ENCODE data around the gene RFX8.

Gene RFX8

DNA sequence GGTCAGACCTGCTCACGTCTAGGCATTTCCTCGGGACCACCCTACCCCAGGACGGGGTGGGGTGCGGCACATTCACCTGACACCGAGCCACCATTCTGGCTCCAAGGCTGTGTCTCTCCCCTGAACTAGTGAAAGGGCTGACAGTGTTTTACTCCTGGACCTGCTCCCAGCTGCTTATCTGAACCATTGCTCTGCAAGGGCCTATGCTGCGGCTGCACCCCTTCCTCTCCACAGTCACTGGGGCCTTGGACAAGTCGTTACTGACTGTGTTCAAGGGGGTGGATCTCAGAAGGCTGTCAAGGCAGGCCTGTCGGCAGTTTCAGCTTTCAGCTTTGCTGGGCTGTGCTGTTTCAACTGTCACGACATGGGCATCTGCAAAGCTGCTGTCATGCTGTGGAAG, 99.3 kb downstream of the RFX8 start:
- Histone ChIP-seq H3K27me3 (ENCODE audit: control insufficient read depth, insufficient read depth, low read length) (no peaks in the 10 kb centered on the region), H3K27ac (ENCODE audit: low read depth, low read length) (no peak overlapping the region), H3K36me3 (ENCODE audit: control insufficient read depth, insufficient read depth, low read length) (no peaks in the 10 kb centered on the region), H3K9me3 (ENCODE audit: control insufficient read depth, insufficient read depth, low read depth, low read length) (0 out of 2 replicates have a peak, but pooled peaks cover 3% of the 10 kb centered on the region), H3K4me1 (ENCODE audit: control insufficient read depth, insufficient read depth, low read length) (peaks cover 4% of the 10 kb centered on the region; the same call in 1 of the 2 replicates), H3K4me3 (ENCODE audit: low read depth, low read length) (no peak overlapping the region), H3K9ac (ENCODE audit: low read length) (no peak overlapping the region)

- Histone ChIP-seq H3K36me3 (ENCODE audit: control insufficient read depth, insufficient read depth, low read length) (no peaks in the 10 kb centered on the region), H3K9me3 (ENCODE audit: control insufficient read depth, insufficient read depth, low read depth, low read length) (0 out of 2 replicates have a peak, but pooled peaks cover 3% of the 10 kb centered on the region), H3K27ac (ENCODE audit: low read depth, low read length) (no peak overlapping the region), H3K4me1 (ENCODE audit: control insufficient read depth, insufficient read depth, low read length) (peaks cover 4% of the 10 kb centered on the region; the same call in 1 of the 2 replicates), H3K27me3 (ENCODE audit: control insufficient read depth, insufficient read depth, low read length) (no peaks in the 10 kb centered on the region), H3K9ac (ENCODE audit: low read length) (no peak overlapping the region), H3K4me3 (ENCODE audit: low read depth, low read length) (no peak overlapping the region)
These were observed 99.9 kb downstream of the RFX8 start for GRCh38 chr2:101374821-101375561.

DNA sequence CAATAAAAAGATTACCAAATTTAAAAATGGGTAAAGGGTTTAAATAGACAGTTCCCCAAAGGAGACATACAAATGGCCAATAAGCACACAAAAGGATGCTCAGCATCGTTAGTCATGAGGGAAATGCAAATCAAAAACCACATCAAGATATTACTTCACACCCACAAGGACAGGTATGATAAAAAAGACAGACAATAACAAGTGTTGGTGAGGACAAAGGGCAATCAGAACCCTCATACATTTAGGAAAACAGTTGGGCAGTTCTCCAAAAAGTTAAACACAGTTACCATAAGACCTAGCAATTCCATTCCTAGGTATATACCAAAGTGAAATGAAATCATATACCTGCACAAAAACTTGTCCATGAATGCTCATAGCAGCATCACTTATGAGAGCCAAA, 102.1 kb downstream of the RFX8 start:
- H3K36me3 ChIP-seq (ENCODE audit: control insufficient read depth, insufficient read depth, low read length) = no peaks in the 10 kb centered on the region
- 0 out of 2 replicates have a peak, but pooled peaks cover 3% of the 10 kb centered on the region for H3K9me3 ChIP-seq (ENCODE audit: control insufficient read depth, insufficient read depth, low read depth, low read length)
- H3K9ac ChIP-seq (ENCODE audit: low read length) = no peak overlapping the region
- peaks cover 4% of the 10 kb centered on the region; the same call in 1 of the 2 replicates for H3K4me1 ChIP-seq (ENCODE audit: control insufficient read depth, insufficient read depth, low read length)
- no peak overlapping the region for H3K4me3 ChIP-seq (ENCODE audit: low read depth, low read length)
- no peaks in the 10 kb centered on the region for H3K27me3 ChIP-seq (ENCODE audit: control insufficient read depth, insufficient read depth, low read length)
- H3K27ac ChIP-seq (ENCODE audit: low read depth, low read length) = no peak overlapping the region

DNA sequence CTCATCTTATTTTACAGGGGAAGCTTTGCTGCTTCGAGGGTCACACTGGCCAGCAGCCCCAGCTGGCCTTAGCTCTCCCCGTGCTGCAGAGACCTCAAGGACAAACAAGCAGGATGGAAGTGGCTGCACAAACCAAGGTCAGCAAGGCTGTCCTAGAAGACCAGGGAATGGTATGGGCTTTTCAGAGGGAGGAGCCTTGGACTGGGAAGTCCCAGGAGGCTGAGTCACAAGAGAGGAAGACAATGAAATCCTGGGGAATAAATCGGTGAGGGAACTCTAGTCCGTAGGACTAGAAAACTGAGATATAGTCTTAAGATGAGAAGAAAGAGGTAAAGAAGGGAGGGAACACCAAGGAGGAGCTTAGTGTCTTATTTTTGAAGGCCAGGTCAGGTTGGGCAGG, 103.3 kb downstream of the RFX8 start:
- H3K27ac ChIP-seq (ENCODE audit: low read depth, low read length) = no peak overlapping the region
- no peak overlapping the region for H3K4me3 ChIP-seq (ENCODE audit: low read depth, low read length)
- H3K9ac ChIP-seq (ENCODE audit: low read length) = no peak overlapping the region
- H3K36me3 ChIP-seq (ENCODE audit: control insufficient read depth, insufficient read depth, low read length) = no peaks in the 10 kb centered on the region
- no peaks in the 10 kb centered on the region for H3K27me3 ChIP-seq (ENCODE audit: control insufficient read depth, insufficient read depth, low read length)
- H3K9me3 ChIP-seq (ENCODE audit: control insufficient read depth, insufficient read depth, low read depth, low read length) = 0 out of 2 replicates have a peak, but pooled peaks cover 3% of the 10 kb centered on the region
- H3K4me1 ChIP-seq (ENCODE audit: control insufficient read depth, insufficient read depth, low read length) = peaks cover 4% of the 10 kb centered on the region; the same call in 1 of the 2 replicates

DNA sequence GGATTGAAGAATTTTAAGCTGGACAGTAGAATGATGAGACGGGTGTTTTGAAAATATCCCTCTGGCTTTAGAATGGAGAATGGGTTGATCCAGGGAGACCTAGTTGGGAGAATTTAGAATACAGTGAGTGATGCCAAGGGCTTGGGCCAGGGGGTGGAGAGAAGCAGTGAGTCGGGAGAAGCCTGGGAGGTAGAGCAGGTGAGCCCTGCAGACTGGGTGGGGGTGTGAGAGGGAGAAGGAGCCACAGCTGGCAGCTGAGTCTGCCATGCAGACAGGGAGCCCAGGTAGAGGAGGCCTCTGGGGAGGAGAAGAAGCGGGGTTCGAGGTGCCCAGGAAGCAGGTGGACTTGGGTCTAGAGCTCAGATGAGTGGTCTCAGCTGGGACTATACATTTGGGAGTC, 105.8 kb downstream of the RFX8 start:
- no peaks in the 10 kb centered on the region for H3K36me3 ChIP-seq (ENCODE audit: control insufficient read depth, insufficient read depth, low read length)
- no peak overlapping the region for H3K27ac ChIP-seq (ENCODE audit: low read depth, low read length)
- no peak overlapping the region for H3K4me3 ChIP-seq (ENCODE audit: low read depth, low read length)
- H3K4me1 ChIP-seq (ENCODE audit: control insufficient read depth, insufficient read depth, low read length) = peaks cover 4% of the 10 kb centered on the region; the same call in 1 of the 2 replicates
- 0 out of 2 replicates have a peak, but pooled peaks cover 3% of the 10 kb centered on the region for H3K9me3 ChIP-seq (ENCODE audit: control insufficient read depth, insufficient read depth, low read depth, low read length)
- H3K27me3 ChIP-seq (ENCODE audit: control insufficient read depth, insufficient read depth, low read length) = no peaks in the 10 kb centered on the region
- H3K9ac ChIP-seq (ENCODE audit: low read length) = no peak overlapping the region

- Histone ChIP-seq H3K27ac (ENCODE audit: low read depth, low read length) (no peak overlapping the region), H3K36me3 (ENCODE audit: control insufficient read depth, insufficient read depth, low read length) (no peaks in the 10 kb centered on the region), H3K4me3 (ENCODE audit: low read depth, low read length) (no peak overlapping the region), H3K9ac (ENCODE audit: low read length) (no peak overlapping the region), H3K4me1 (ENCODE audit: control insufficient read depth, insufficient read depth, low read length) (peaks cover 4% of the 10 kb centered on the region; the same call in 1 of the 2 replicates), H3K27me3 (ENCODE audit: control insufficient read depth, insufficient read depth, low read length) (no peaks in the 10 kb centered on the region), H3K9me3 (ENCODE audit: control insufficient read depth, insufficient read depth, low read depth, low read length) (0 out of 2 replicates have a peak, but pooled peaks cover 3% of the 10 kb centered on the region)
These were observed 106.5 kb downstream of the RFX8 start for GRCh38 chr2:101368376-101368775.

GRCh38 chr2:101367508-101367907, 107.4 kb downstream of the RFX8 start:
- H3K4me3 ChIP-seq (ENCODE audit: low read depth, low read length) = no peak overlapping the region
- H3K36me3 ChIP-seq (ENCODE audit: control insufficient read depth, insufficient read depth, low read length) = no peaks in the 10 kb centered on the region
- H3K9ac ChIP-seq (ENCODE audit: low read length) = no peak overlapping the region
- H3K27ac ChIP-seq (ENCODE audit: low read depth, low read length) = no peak overlapping the region
- no peaks in the 10 kb centered on the region for H3K27me3 ChIP-seq (ENCODE audit: control insufficient read depth, insufficient read depth, low read length)
- H3K4me1 ChIP-seq (ENCODE audit: control insufficient read depth, insufficient read depth, low read length) = peaks cover 4% of the 10 kb centered on the region; the same call in 1 of the 2 replicates
- no peaks in the 10 kb centered on the region for H3K9me3 ChIP-seq (ENCODE audit: control insufficient read depth, insufficient read depth, low read depth, low read length)

DNA sequence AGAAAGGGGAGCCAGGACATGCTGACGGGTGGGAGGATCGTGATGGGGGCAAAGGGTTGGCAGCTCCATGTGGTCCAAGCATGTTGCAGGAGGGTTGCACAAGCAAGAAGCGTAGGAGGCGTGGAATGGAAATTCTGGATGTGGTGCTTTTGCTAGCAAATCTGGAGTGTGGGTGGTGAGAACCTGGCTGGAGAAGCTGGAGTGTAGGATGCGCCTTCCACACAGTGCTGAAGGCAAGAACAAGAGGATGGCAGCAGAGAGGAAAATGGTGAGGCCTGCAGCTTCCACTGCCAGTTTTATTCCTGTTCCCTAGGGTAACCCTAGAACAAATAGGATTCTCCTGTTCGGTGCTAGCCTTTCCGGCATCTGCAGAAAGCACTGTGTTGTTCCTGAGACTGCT, 110.0 kb downstream of the RFX8 start:
- no peak overlapping the region for H3K9ac ChIP-seq (ENCODE audit: low read length)
- H3K36me3 ChIP-seq (ENCODE audit: control insufficient read depth, insufficient read depth, low read length) = no peaks in the 10 kb centered on the region
- H3K9me3 ChIP-seq (ENCODE audit: control insufficient read depth, insufficient read depth, low read depth, low read length) = no peaks in the 10 kb centered on the region
- no peak overlapping the region for H3K27ac ChIP-seq (ENCODE audit: low read depth, low read length)
- no peak overlapping the region for H3K4me3 ChIP-seq (ENCODE audit: low read depth, low read length)
- no peaks in the 10 kb centered on the region for H3K27me3 ChIP-seq (ENCODE audit: control insufficient read depth, insufficient read depth, low read length)
- peaks cover 8% of the 10 kb centered on the region; the same call in 1 of the 2 replicates for H3K4me1 ChIP-seq (ENCODE audit: control insufficient read depth, insufficient read depth, low read length)

DNA sequence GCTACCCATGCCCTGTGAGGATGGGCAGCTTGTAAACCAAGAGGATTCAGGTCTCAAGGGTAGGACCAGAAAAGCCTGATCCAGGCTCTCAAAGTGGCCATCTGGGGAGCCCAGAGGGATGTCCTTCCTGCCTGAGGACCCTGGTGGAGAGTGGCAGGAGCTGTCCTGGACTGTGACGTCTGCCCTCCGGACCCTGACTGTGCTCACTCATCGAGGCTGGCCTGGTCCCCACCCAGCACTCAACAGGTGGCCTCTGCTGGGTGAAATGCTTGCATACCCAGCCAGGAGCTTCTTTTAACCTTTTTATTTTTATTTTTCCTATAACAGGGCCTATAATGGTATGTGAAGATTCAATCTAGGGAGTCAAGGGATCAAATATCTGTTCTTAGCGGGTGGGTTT, 112.1 kb downstream of the RFX8 start:
- H3K4me1 ChIP-seq (ENCODE audit: control insufficient read depth, insufficient read depth, low read length) = peaks cover 8% of the 10 kb centered on the region; the same call in 1 of the 2 replicates
- no peaks in the 10 kb centered on the region for H3K9me3 ChIP-seq (ENCODE audit: control insufficient read depth, insufficient read depth, low read depth, low read length)
- no peak overlapping the region for H3K27ac ChIP-seq (ENCODE audit: low read depth, low read length)
- H3K36me3 ChIP-seq (ENCODE audit: control insufficient read depth, insufficient read depth, low read length) = no peaks in the 10 kb centered on the region
- H3K4me3 ChIP-seq (ENCODE audit: low read depth, low read length) = no peak overlapping the region
- no peak overlapping the region for H3K9ac ChIP-seq (ENCODE audit: low read length)
- no peaks in the 10 kb centered on the region for H3K27me3 ChIP-seq (ENCODE audit: control insufficient read depth, insufficient read depth, low read length)

DNA sequence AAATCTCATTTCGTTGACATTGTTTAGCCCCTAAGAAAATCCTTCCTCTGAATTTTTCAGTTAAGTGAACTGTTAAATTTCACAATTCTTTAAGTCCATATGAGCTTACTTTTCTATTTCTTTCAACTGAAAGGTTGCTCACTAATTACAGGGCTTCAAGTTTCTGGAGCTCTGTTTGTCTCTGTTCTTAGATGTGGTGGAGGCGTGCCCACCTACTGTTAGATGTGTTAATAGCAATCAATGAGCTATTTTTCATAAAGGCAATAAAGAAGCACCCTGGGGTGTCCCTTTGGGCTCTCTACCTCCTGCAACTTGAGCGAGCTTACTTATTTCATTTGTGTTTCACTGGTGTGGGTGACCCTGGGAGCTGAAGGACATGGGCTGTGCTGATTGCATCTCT, 112.6 kb downstream of the RFX8 start:
- no peak overlapping the region for H3K4me3 ChIP-seq (ENCODE audit: low read depth, low read length)
- H3K4me1 ChIP-seq (ENCODE audit: control insufficient read depth, insufficient read depth, low read length) = peaks cover 8% of the 10 kb centered on the region; the same call in 1 of the 2 replicates
- H3K9ac ChIP-seq (ENCODE audit: low read length) = no peak overlapping the region
- H3K27ac ChIP-seq (ENCODE audit: low read depth, low read length) = no peak overlapping the region
- H3K27me3 ChIP-seq (ENCODE audit: control insufficient read depth, insufficient read depth, low read length) = no peaks in the 10 kb centered on the region
- no peaks in the 10 kb centered on the region for H3K36me3 ChIP-seq (ENCODE audit: control insufficient read depth, insufficient read depth, low read length)
- no peaks in the 10 kb centered on the region for H3K9me3 ChIP-seq (ENCODE audit: control insufficient read depth, insufficient read depth, low read depth, low read length)

DNA sequence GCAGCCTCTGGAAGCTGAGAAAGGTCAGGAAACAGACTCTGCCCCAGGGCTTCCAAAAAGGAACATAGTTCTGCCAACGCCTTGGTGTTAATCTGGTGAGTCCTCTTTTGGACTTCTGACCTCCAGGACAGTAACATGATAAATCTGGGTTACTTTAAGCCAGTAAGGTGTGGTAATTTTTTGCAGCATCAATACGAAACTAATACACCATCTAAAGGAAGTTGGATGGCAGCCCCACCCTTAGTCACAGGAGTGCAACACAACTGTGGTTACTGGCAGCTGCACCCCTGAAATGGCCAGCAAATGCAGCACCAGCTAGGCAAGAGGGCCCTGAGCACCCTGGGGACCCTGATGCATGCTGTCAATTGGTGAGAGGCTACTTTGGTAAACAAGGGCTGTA, 113.4 kb downstream of the RFX8 start:
- Histone ChIP-seq H3K27ac (ENCODE audit: low read depth, low read length) (no peak overlapping the region), H3K9ac (ENCODE audit: low read length) (no peak overlapping the region), H3K4me3 (ENCODE audit: low read depth, low read length) (no peak overlapping the region)

More for the DNA sequence above, 113.4 kb downstream of the RFX8 start:
- Histone ChIP-seq H3K27me3 (ENCODE audit: control insufficient read depth, insufficient read depth, low read length) (no peaks in the 10 kb centered on the region), H3K9me3 (ENCODE audit: control insufficient read depth, insufficient read depth, low read depth, low read length) (no peaks in the 10 kb centered on the region), H3K4me1 (ENCODE audit: control insufficient read depth, insufficient read depth, low read length) (peaks cover 8% of the 10 kb centered on the region; the same call in 1 of the 2 replicates), H3K36me3 (ENCODE audit: control insufficient read depth, insufficient read depth, low read length) (no peaks in the 10 kb centered on the region)

Measured in HUES6 (cell line).